Mucosa of stomach (tissue), 1 donor: ENCODE measurements around the gene PTPRK.

Experiments used
- H3K27me3 ChIP-seq: one replicate; pipeline ENCODE4 v1.7.0; 2013; ENCODE audit warnings: mild to moderate bottlenecking, low read length; ENCODE audit not compliant: control insufficient read depth, insufficient read depth
- H3K36me3 ChIP-seq: one replicate; pipeline ENCODE4 v1.7.0; 2013; ENCODE audit warnings: low read length; ENCODE audit not compliant: control insufficient read depth, insufficient read depth
- H3K4me1 ChIP-seq: one replicate; pipeline ENCODE4 v1.7.0; 2013; ENCODE audit warnings: mild to moderate bottlenecking, low read length; ENCODE audit not compliant: control insufficient read depth, insufficient read depth
- H3K4me3 ChIP-seq: one replicate; pipeline ENCODE4 v1.7.0; 2013; ENCODE audit warnings: low read length
- H3K9ac ChIP-seq: one replicate; pipeline ENCODE4 v1.7.0; 2013; ENCODE audit warnings: mild to moderate bottlenecking, low read length, moderate library complexity
- H3K9me3 ChIP-seq: one replicate; pipeline ENCODE4 v1.7.0; 2013; ENCODE audit warnings: mild to moderate bottlenecking, low read length, moderate library complexity; ENCODE audit not compliant: control insufficient read depth
- donor health status: Pancreatic carcinoma.

PTPRK gene

DNA sequence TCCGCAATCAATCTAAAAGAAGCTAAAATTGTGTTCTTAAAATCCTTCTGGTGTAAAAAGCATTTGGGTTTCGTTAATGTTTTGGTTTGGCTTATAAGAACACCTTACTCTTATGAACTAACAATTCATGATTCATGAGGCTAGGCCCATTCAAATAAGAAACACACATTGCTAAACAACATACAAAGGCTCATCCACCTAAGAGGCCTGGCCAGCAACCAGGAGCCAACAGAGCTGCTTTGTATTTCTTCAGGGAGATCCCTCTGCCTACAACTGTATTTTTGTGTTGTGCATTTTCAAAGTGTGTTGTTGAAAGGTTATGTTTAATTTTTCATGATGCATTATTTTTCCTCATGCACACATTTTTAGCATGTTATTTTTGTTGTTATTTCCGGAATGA lies 98.6 kb downstream of the PTPRK start:
- no peaks in the 10 kb centered on the region for H3K36me3 ChIP-seq
- H3K4me3 ChIP-seq: no peak overlapping the region

GRCh38 chr6:128417698-128418097 lies 102.7 kb downstream of the PTPRK start:
- Histone ChIP-seq H3K9ac (no peak overlapping the region), H3K36me3 (no peaks in the 10 kb centered on the region), H3K4me1 (no peaks in the 10 kb centered on the region), H3K4me3 (no peak overlapping the region), H3K27me3 (no peaks in the 10 kb centered on the region), H3K9me3 (no peaks in the 10 kb centered on the region)

More for the DNA sequence above, 98.6 kb downstream of the PTPRK start:
- Histone ChIP-seq H3K9ac (no peak overlapping the region), H3K4me1 (no peaks in the 10 kb centered on the region), H3K9me3 (no peaks in the 10 kb centered on the region), H3K27me3 (no peaks in the 10 kb centered on the region)

GRCh38 chr6:128415387-128415786 lies 105.0 kb downstream of the PTPRK start:
- Histone ChIP-seq H3K9ac (no peak overlapping the region), H3K36me3 (no peaks in the 10 kb centered on the region), H3K4me1 (no peaks in the 10 kb centered on the region), H3K27me3 (no peaks in the 10 kb centered on the region), H3K4me3 (no peak overlapping the region), H3K9me3 (no peaks in the 10 kb centered on the region)

DNA sequence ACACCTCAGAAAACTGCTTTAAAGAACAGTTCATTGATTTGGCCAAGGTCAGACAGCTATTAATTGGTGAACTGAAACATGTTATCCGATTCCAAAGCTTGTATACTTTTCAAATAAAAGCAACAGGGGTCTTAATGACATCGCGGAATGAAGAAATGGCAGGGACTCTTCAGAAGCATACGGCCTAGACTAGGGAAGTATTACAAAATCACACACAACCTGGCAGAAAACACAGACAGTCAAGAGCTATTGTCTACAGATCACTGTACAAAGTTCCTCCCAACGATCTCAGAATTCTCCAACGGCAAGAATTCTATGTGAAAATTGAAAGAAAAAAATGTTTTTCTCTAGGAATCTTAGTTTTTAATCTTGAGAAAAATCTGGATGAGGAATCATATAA lies 105.5 kb downstream of the PTPRK start:
- Histone ChIP-seq H3K4me3 (no peak overlapping the region), H3K9ac (no peak overlapping the region), H3K27me3 (no peaks in the 10 kb centered on the region), H3K9me3 (no peaks in the 10 kb centered on the region), H3K4me1 (no peaks in the 10 kb centered on the region), H3K36me3 (no peaks in the 10 kb centered on the region)

DNA sequence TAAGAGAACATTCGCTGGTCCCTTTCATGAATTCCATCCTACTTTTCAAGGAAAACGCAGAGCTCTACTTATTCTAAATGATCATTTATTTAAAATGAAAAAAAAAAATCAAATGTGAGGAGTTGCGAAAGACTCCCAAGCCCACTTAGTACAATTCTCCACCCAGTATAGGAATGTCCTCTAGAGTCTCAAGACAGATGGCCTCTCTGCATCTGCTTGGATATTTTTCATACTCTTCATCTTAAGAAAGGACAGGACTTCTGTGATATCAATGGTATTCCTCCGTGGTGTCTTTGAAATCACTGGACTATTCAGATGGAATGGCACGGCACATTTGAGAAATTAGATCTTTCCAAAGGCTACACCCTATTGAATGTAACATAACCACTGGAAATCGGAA lies 107.1 kb downstream of the PTPRK start:
- Histone ChIP-seq H3K36me3 (no peaks in the 10 kb centered on the region), H3K4me1 (no peaks in the 10 kb centered on the region), H3K9me3 (no peaks in the 10 kb centered on the region), H3K27me3 (no peaks in the 10 kb centered on the region), H3K4me3 (no peak overlapping the region), H3K9ac (no peak overlapping the region)

GRCh38 chr6:128412680-128413079 lies 107.7 kb downstream of the PTPRK start:
- Histone ChIP-seq H3K4me3 (no peak overlapping the region), H3K9ac (no peak overlapping the region), H3K9me3 (no peaks in the 10 kb centered on the region), H3K36me3 (no peaks in the 10 kb centered on the region), H3K4me1 (no peaks in the 10 kb centered on the region), H3K27me3 (no peaks in the 10 kb centered on the region)

- H3K4me1 ChIP-seq: no peaks in the 10 kb centered on the region
- no peaks in the 10 kb centered on the region for H3K27me3 ChIP-seq
- no peak overlapping the region for H3K9ac ChIP-seq
- no peaks in the 10 kb centered on the region for H3K9me3 ChIP-seq
- no peak overlapping the region for H3K4me3 ChIP-seq
- H3K36me3 ChIP-seq: no peaks in the 10 kb centered on the region
Measured at GRCh38 chr6:128410584-128410983, 109.8 kb downstream of the PTPRK start.

GRCh38 chr6:128409003-128409402 lies 111.4 kb downstream of the PTPRK start:
- H3K9ac ChIP-seq: no peak overlapping the region
- H3K36me3 ChIP-seq: no peaks in the 10 kb centered on the region
- H3K9me3 ChIP-seq: no peaks in the 10 kb centered on the region
- no peak overlapping the region for H3K4me3 ChIP-seq
- no peaks in the 10 kb centered on the region for H3K27me3 ChIP-seq
- no peaks in the 10 kb centered on the region for H3K4me1 ChIP-seq

DNA sequence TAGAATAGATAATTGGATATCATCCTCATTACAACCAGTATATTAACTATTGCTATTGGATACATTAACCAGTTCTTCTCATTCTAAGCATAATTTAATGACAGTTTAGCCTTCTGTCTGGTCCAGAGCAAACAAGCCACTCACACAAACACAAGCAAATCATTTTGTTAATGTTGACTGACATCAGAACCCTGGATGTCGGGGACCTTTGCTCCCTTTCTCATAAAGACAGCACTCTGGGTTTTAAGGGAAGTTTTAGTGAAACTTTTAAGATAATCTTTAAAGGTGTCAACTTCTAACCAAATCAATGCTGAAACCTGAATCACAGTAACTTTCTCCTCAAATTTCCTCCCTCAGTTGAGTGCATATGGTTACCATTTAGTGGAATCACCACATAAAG lies 113.9 kb downstream of the PTPRK start:
- Histone ChIP-seq H3K9ac (no peak overlapping the region), H3K4me1 (no peaks in the 10 kb centered on the region), H3K9me3 (no peaks in the 10 kb centered on the region), H3K36me3 (no peaks in the 10 kb centered on the region), H3K27me3 (no peaks in the 10 kb centered on the region), H3K4me3 (no peak overlapping the region)

- Histone ChIP-seq H3K4me3 (no peak overlapping the region), H3K9ac (no peak overlapping the region), H3K36me3 (no peaks in the 10 kb centered on the region), H3K27me3 (no peaks in the 10 kb centered on the region), H3K9me3 (no peaks in the 10 kb centered on the region), H3K4me1 (no peaks in the 10 kb centered on the region)
Measured at GRCh38 chr6:128403618-128404444, 116.6 kb downstream of the PTPRK start.

GRCh38 chr6:128400875-128401274 lies 119.5 kb downstream of the PTPRK start:
- Histone ChIP-seq H3K4me1 (no peaks in the 10 kb centered on the region), H3K36me3 (no peaks in the 10 kb centered on the region), H3K4me3 (no peak overlapping the region), H3K9ac (no peak overlapping the region), H3K27me3 (no peaks in the 10 kb centered on the region), H3K9me3 (no peaks in the 10 kb centered on the region)

DNA sequence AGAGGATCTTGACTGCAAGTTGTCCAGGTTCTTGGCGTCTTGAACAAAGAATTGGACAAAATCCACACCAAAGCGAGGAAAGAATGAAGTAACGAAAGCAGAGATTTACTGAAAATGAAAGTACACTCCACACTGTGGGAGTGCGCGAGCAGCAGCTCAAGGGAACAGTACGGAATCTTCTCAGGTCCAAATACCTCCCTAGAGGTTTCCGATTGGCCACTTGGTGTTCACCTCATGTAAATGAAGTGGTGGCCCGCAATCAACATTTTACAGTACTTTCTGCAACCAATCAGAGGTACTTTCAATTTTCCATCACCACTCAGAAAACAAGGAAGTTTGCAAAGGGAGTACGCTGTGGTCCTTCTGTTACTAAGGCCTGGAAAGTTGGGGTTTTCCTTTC lies 122.4 kb downstream of the PTPRK start:
- no peak overlapping the region for H3K4me3 ChIP-seq
- no peaks in the 10 kb centered on the region for H3K27me3 ChIP-seq
- H3K36me3 ChIP-seq: no peaks in the 10 kb centered on the region
- no peak overlapping the region for H3K9ac ChIP-seq
- H3K9me3 ChIP-seq: no peaks in the 10 kb centered on the region
- H3K4me1 ChIP-seq: no peaks in the 10 kb centered on the region

GRCh38 chr6:128395596-128395995 lies 124.8 kb downstream of the PTPRK start:
- no peaks in the 10 kb centered on the region for H3K36me3 ChIP-seq
- no peak overlapping the region for H3K9ac ChIP-seq
- H3K4me1 ChIP-seq: no peaks in the 10 kb centered on the region
- no peaks in the 10 kb centered on the region for H3K9me3 ChIP-seq
- H3K4me3 ChIP-seq: no peak overlapping the region
- H3K27me3 ChIP-seq: no peaks in the 10 kb centered on the region
